SK-N-SH treated with all-trans-retinoic acid at 6 μM for 48 hours (cell line): ENCODE data around the gene DPP8.

Source experiments
- ARNTL ChIP-seq: fragments of 450-650 bp; formaldehyde crosslinking; IDR thresholded peaks from 2 replicates; pipeline ENCODE4 v1.5.0; 2020; ENCODE audit warnings: low read depth, mild to moderate bottlenecking, moderate library complexity, borderline replicate concordance
- BACH2 ChIP-seq: fragments of 250-450 bp; sonication (Bioruptor Pico); IDR thresholded peaks from 2 replicates; pipeline ENCODE4 v1.9.0; 2021; ENCODE audit warnings: mild to moderate bottlenecking, borderline replicate concordance
- OSR1 ChIP-seq: fragments of 250-450 bp; sonication (Bioruptor Pico); IDR thresholded peaks from 2 replicates; pipeline ENCODE4 v1.8.0; 2022; ENCODE audit warnings: moderate library complexity, mild to moderate bottlenecking, inconsistent platforms
- PPARA ChIP-seq: fragments of 250-450 bp; sonication (Bioruptor Pico); IDR thresholded peaks from 2 replicates; pipeline ENCODE4 v1.5.0; 2020; ENCODE audit warnings: mild to moderate bottlenecking, borderline replicate concordance
- TF ChIP-seq, protein P1 (sequence below): fragments of 250-450 bp; sonication (Bioruptor Pico); IDR thresholded peaks from 2 replicates; pipeline ENCODE4 v1.8.0; 2021; ENCODE audit warnings: low read depth, mild to moderate bottlenecking, moderate library complexity, borderline replicate concordance

- TF ChIP-seq BACH2 (CRISPR knock-in tag) (no peak), OSR1 (CRISPR knock-in tag) (no peak), ARNTL (no peak), PPARA (CRISPR knock-in tag) (no peak)
- TF ChIP-seq, protein P1, sequence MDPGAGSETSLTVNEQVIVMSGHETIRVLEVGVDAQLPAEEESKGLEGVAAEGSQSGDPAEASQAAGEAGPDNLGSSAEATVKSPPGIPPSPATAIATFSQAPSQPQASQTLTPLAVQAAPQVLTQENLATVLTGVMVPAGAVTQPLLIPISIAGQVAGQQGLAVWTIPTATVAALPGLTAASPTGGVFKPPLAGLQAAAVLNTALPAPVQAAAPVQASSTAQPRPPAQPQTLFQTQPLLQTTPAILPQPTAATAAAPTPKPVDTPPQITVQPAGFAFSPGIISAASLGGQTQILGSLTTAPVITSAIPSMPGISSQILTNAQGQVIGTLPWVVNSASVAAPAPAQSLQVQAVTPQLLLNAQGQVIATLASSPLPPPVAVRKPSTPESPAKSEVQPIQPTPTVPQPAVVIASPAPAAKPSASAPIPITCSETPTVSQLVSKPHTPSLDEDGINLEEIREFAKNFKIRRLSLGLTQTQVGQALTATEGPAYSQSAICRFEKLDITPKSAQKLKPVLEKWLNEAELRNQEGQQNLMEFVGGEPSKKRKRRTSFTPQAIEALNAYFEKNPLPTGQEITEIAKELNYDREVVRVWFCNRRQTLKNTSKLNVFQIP: no peak
Observed at GRCh38 chr15:65559941-65560340, 42.5 kb upstream of the DPP8 start.
